Small intestine (tissue), 7 donors: ENCODE results near the gene RDH5. TPM values are rescaled to one million over a fixed set of nuclear protein-coding genes. Genes with fewer than 3 reads are reported as not detected.

Experiments
- DNase-seq, 2 donors: peaks; one replicate each; pipeline versions ENCODE4 v3.0.0 to v3.0.0-alpha.2; 2013
- FAIRE-seq: peaks from 2 replicates; lab custom pipeline; 2012; peaks lifted over from hg19 to GRCh38; lab: Jason Lieb, UNC
- H3K27ac ChIP-seq, 3 donors: one replicate each; pipeline ENCODE4 v1.5.1; 2013; ENCODE audit warnings: low read length in 2 of 3, mild to moderate bottlenecking in 2 of 3, control low read depth in 1 of 3, inconsistent platforms in 1 of 3, low read depth in 1 of 3, moderate library complexity in 1 of 3
- H3K27me3 ChIP-seq, 3 donors: one replicate each; pipeline ENCODE4 v1.6.1; 2013; ENCODE audit warnings: low read length in 3 of 3, inconsistent platforms in 1 of 3; ENCODE audit not compliant: control insufficient read depth in 3 of 3, insufficient read depth in 3 of 3
- H3K36me3 ChIP-seq, 3 donors: one replicate each; pipeline ENCODE4 v1.6.1; 2013; ENCODE audit warnings: low read length in 3 of 3, inconsistent platforms in 1 of 3, low read depth in 1 of 3, mild to moderate bottlenecking in 1 of 3, moderate library complexity in 1 of 3; ENCODE audit not compliant: control insufficient read depth in 3 of 3, insufficient read depth in 2 of 3
- H3K4me1 ChIP-seq, 3 donors: one replicate each; pipeline ENCODE4 v1.6.1; 2013; ENCODE audit warnings: low read length in 2 of 3, inconsistent platforms in 1 of 3, low read depth in 1 of 3, mild to moderate bottlenecking in 1 of 3, moderate library complexity in 1 of 3; ENCODE audit not compliant: control insufficient read depth in 3 of 3, insufficient read depth in 2 of 3
- H3K4me3 ChIP-seq, 3 donors: one replicate each; pipeline ENCODE4 v1.5.1; 2013; ENCODE audit warnings: low read length in 3 of 3, control low read depth in 1 of 3, inconsistent platforms in 1 of 3, low read depth in 1 of 3, mild to moderate bottlenecking in 1 of 3, moderate library complexity in 1 of 3
- H3K9me3 ChIP-seq, 2 donors: one replicate each; pipeline ENCODE4 v1.6.1; 2013; ENCODE audit warnings: low read depth in 1 of 2, low read length in 1 of 2; ENCODE audit not compliant: control insufficient read depth in 2 of 2, insufficient read depth in 1 of 2
- WGBS, 3 donors: extraction: QIAGEN DNeasy Blood & Tissue Kit; methylation state at CpG; one replicate each; pipeline ENCODE4 v1.1.7; 2013; 5-methylcytosine and 5-hydroxymethylcytosine counted together
- polyA plus RNA-seq, 4 donors: library from polyadenylated mRNA; stranded (reverse) in 3 of 4; unstranded in 1 of 4; fragments of 200-250 nt in 3 of 4; fragments of 120-200 nt in 1 of 4; gene quantifications; one replicate each; pipeline versions ENCODE4 v1.2.1 to v1.2.3, GENCODE V29; 2013
- donor health status: healthy with polysubstance abuse.
- donor health status: control.
- donor health status: control.
- donor health status: Bipolar disorder and iron deficiency.
- donor health status: healthy.

The RDH5 gene
- polyA plus RNA-seq, 4 donors, result 19.2 to 79.8 (median 56.5) TPM

- H3K4me3 ChIP-seq, result peak overlapping the region in 2 of 3 donors; percentile 50 to 57
Observed at GRCh38 chr12:55682087-55682796, 38.0 kb upstream of the RDH5 start.

GRCh38 chr12:55683676-55684075 lies 36.5 kb upstream of the RDH5 start:
- H3K36me3 ChIP-seq, result peaks cover 0 to 36% (median 0%) of the 10 kb centered on the region in 3 donors
- no peak for DNase-seq
- FAIRE-seq, result no peak

More at GRCh38 chr12:55682087-55682796, 38.0 kb upstream of the RDH5 start:
- Histone ChIP-seq H3K27me3 (peaks cover 0 to 3% (median 0%) of the 10 kb centered on the region in 3 donors), H3K27ac (peak overlapping the region in 2 of 3 donors; percentile 73 to 77), H3K36me3 (peaks cover 0 to 29% (median 0%) of the 10 kb centered on the region in 3 donors), H3K9me3 (no peaks in the 10 kb centered on the region), H3K4me1 (peaks cover 0 to 15% (median 0%) of the 10 kb centered on the region in 3 donors)
- DNase-seq, result peak in 1 of 2 donors; percentile 65
- 13 to 58% (median 23%) methylated on average over 10 to 13 of the region's 13 CpGs for WGBS, 3 donors
- FAIRE-seq, result no peak

DNA sequence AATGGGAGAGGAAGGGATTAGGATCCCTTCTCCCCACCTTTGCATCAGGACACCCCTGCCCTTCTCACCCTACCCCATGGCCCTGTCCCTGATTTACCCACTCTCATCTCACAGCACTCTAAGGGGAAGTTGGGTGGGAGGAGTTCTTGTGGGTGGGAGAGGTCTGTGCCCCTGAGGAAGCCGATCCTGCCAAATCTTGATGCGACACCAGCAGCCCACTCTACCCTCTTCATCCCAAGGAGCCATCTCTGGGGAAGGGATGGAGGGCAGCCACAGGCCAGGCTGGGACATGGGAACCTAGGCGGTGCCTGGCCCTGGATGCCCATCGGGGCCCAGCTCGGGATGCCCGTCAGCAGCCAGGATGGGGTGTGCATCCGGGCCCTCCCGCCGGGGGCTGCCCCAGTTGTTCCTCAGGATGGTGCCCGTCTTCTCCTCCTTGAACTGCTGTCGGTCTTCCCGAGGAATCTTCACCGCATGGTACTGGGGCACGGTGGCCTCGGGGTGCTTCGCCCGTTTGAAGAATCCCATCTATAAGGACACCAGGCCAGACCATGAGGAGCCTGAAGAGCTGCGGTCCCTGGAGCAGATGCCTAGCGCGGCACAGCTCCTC lies 35.3 kb upstream of the RDH5 start:
- DNase-seq (no peak), FAIRE-seq (no peak)
- 93 to 97% (median 94%) methylated on average over 11 to 20 of the region's 20 CpGs for WGBS, 3 donors
- H3K4me1 ChIP-seq, result peaks cover 0 to 15% (median 0%) of the 10 kb centered on the region in 3 donors
- no peak overlapping the region for H3K4me3 ChIP-seq
- H3K36me3 ChIP-seq, result peaks cover 0 to 41% (median 0%) of the 10 kb centered on the region in 3 donors
- no peaks in the 10 kb centered on the region for H3K9me3 ChIP-seq
- peaks cover 0 to 3% (median 0%) of the 10 kb centered on the region in 3 donors for H3K27me3 ChIP-seq
- no peak overlapping the region for H3K27ac ChIP-seq

More at GRCh38 chr12:55683676-55684075, 36.5 kb upstream of the RDH5 start:
- Histone ChIP-seq H3K4me3 (peak overlapping the region in 2 of 3 donors; percentile 50 to 57), H3K27ac (no peak overlapping the region), H3K9me3 (no peaks in the 10 kb centered on the region), H3K27me3 (peaks cover 0 to 3% (median 0%) of the 10 kb centered on the region in 3 donors), H3K4me1 (peaks cover 0 to 15% (median 0%) of the 10 kb centered on the region in 3 donors)
- 88 to 93% (median 92%) methylated on average over 7 of the region's 7 CpGs for WGBS, 3 donors

GRCh38 chr12:55685671-55686070 lies 34.5 kb upstream of the RDH5 start:
- DNase-seq (no peak), FAIRE-seq (no peak)
- Histone ChIP-seq H3K27me3 (peaks cover 0 to 3% (median 0%) of the 10 kb centered on the region in 3 donors), H3K36me3 (peaks cover 0 to 41% (median 0%) of the 10 kb centered on the region in 3 donors), H3K4me3 (no peak overlapping the region), H3K4me1 (peaks cover 0 to 14% (median 0%) of the 10 kb centered on the region in 3 donors), H3K9me3 (no peaks in the 10 kb centered on the region), H3K27ac (no peak overlapping the region)
- WGBS, 3 donors, result 80 to 86% (median 84%) methylated on average over 5 of the region's 5 CpGs

DNA sequence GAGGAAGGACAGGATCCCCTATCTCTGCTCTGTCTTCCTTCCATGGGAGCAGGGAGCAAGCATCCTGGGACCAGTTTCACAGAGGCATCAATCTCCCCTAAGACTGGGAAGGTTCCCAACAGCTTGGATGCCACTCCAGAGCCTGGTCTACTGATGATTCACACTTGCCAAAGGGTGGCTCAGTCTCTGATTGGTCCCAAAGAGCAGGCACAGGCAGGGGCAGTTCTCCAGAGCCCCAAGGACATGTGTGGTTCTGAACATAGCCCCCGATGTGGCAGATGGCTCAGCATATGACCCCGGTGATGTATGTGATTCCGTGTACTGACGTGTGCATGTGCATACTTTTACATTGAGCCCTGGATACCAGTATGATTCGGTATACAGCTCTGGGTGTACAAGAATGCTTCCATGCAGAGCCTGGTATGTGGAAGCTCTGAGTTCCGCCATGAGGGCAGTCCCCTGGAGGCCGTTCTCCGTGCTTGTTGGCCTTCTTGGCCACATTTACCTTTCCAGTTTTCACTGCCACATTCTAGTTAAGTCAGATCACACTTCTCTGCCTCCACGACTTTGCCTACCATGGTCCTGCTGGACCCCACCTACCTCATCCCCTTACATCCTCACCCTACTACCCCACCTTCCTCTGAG lies 33.7 kb upstream of the RDH5 start:
- Histone ChIP-seq H3K4me1 (peaks cover 0 to 9% (median 0%) of the 10 kb centered on the region in 3 donors), H3K27me3 (peaks cover 0 to 3% (median 0%) of the 10 kb centered on the region in 3 donors), H3K36me3 (peaks cover 0 to 41% (median 0%) of the 10 kb centered on the region in 3 donors), H3K4me3 (no peak overlapping the region), H3K27ac (no peak overlapping the region), H3K9me3 (no peaks in the 10 kb centered on the region)
- FAIRE-seq (no peak), DNase-seq (no peak)
- 89 to 93% (median 89%) methylated on average over 9 of the region's 9 CpGs for WGBS, 3 donors

DNA sequence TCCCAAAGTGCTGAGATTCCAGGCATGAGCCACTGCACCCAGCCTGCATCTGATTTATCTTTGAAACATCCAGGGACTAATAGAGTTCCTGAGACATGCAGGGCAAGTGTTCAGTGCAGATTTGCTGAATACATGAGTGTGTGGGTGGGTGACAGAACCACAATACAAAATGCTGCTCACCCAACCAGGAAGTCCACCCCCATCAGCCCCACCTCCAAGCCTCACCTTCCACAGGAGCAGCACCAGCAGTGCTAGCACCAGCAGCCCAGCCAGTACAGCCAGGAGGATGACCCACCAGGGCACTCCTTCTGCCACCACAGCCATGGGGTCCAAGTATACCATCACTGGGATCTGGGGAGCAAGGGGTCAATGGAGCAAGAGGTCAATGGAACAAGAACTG lies 32.4 kb upstream of the RDH5 start:
- DNase-seq (no peak), FAIRE-seq (no peak)
- H3K27me3 ChIP-seq, result no peaks in the 10 kb centered on the region
- H3K27ac ChIP-seq, result no peak overlapping the region
- peaks cover 0 to 46% (median 0%) of the 10 kb centered on the region in 3 donors for H3K36me3 ChIP-seq
- H3K4me3 ChIP-seq, result no peak overlapping the region
- H3K9me3 ChIP-seq, result no peaks in the 10 kb centered on the region
- peaks cover 0 to 9% (median 0%) of the 10 kb centered on the region in 3 donors for H3K4me1 ChIP-seq

DNA sequence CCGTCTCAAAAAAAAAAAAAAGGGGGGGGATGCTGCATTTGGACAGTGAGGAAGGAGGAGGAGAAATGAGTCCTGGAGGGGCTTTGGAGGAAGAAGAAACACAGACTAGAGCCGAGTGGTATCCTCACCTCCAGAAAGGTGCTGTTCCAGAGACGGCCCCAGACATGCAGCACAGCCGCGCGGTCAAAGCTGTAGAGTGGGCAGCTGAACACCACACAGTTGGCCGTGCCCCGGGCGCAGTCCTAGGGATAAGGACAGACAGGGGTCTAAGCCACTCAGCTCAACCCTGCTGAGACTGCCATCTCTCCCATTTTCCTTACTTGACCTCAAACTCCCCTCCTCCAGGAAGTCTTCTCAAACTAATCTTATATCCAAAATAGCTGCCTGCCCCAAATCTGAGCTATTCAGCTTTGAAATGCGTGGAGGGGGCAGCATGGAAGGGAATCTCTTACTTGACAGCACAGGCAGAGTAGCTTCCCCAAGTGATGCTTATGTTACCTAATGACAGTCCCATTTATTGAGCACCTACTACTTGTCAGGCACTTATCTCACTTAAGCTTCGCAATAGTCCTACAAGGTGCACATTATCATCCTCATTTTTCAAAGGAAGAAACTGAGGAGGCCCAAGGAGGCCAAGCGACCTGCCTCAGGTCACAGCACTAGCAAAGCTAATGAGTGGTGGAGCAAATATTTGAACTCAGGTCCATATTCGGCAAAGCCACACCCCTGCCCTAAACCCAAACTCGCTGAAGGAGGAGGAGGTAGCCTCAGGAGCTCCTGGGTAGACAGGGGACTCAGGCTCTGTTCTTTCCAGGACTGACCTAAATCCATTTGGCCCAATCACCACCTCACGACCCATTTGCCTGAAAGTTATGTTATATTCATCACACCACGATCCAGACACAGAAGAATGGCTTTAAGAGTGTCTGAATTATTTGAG lies 31.2 kb upstream of the RDH5 start:
- no peak overlapping the region for H3K27ac ChIP-seq
- no peak overlapping the region for H3K4me3 ChIP-seq
- FAIRE-seq (no peak), DNase-seq (no peak)
- H3K9me3 ChIP-seq, result no peaks in the 10 kb centered on the region
- H3K27me3 ChIP-seq, result no peaks in the 10 kb centered on the region
- peaks cover 0 to 53% (median 0%) of the 10 kb centered on the region in 3 donors for H3K36me3 ChIP-seq
- peaks cover 0 to 4% (median 0%) of the 10 kb centered on the region in 3 donors for H3K4me1 ChIP-seq
- 89 to 91% (median 90%) methylated on average over 15 to 16 of the region's 16 CpGs for WGBS, 3 donors
